SK-N-SH (cell line): ENCODE results near the gene CDK6.

ENCODE experiments used
- EP300 ChIP-seq, 2 experiments: IDR thresholded peaks; 2 replicates each; pipeline versions ENCODE4 v1.4.0 to v1.6.1; 2012; ENCODE audit warnings: borderline replicate concordance in 1 of 2, low read depth in 1 of 2, low read length in 1 of 2
- NRF1 ChIP-seq: IDR thresholded peaks from 2 replicates; pipeline ENCODE4 v1.6.1; 2012; ENCODE audit warnings: low read depth, mild to moderate bottlenecking, low read length
- RCOR1 ChIP-seq: fragments of 150-350 bp; IDR thresholded peaks from 2 replicates; pipeline ENCODE4 v1.6.1; 2017; ENCODE audit warnings: antibody characterized with exemption, low read length
- RXRA ChIP-seq: IDR thresholded peaks from 2 replicates; pipeline ENCODE4 v1.4.0; 2012; ENCODE audit warnings: low read depth, mild to moderate bottlenecking, borderline replicate concordance
- SIN3A ChIP-seq: IDR thresholded peaks from 2 replicates; pipeline ENCODE4 v1.6.1; 2012; ENCODE audit warnings: low read depth, mild to moderate bottlenecking, low read length, moderate library complexity, borderline replicate concordance
- TCF12 ChIP-seq: IDR thresholded peaks from 2 replicates; pipeline ENCODE4 v1.4.0; 2012
- TF ChIP-seq, protein P1 (sequence below): fragments of 150-350 bp; IDR thresholded peaks from 2 replicates; pipeline ENCODE4 v1.6.1; 2017; ENCODE audit warnings: antibody characterized with exemption, low read length, low read depth, borderline replicate concordance
- TF ChIP-seq, protein P2 (sequence below): fragments of 200-600 bp; sonication (generic); IDR thresholded peaks from 2 replicates; pipeline ENCODE4 v1.6.1; 2017; ENCODE audit warnings: antibody characterized with exemption, mild to moderate bottlenecking, moderate library complexity
- TF ChIP-seq, protein P3 (sequence below): IDR thresholded peaks from 2 replicates; pipeline ENCODE4 v1.6.1; 2012; ENCODE audit warnings: mild to moderate bottlenecking, low read depth, low read length, moderate library complexity

DNA sequence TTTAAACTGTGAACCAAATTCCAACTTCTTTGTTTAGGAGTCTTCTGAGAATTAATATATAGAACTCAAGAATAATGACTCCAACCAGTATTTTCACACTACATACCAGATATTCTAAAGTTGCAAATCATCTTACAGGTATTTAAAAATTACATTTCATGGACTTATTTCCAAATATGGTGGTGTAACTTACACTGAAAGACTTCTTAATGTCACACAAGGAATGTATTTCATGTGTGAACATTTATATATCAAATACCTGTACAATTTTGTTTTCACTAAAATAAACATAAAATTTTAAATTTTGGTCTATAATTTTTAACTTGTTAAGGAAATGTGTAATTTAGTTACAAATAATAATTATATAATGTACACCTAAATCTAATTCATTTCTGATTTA is 2.6 kb upstream of the CDK6 start:
- TF ChIP-seq EP300 (IDR thresholded peaks at IDR 0.05; ENCODE audit: borderline replicate concordance in 1 of 2, low read depth in 1 of 2, low read length in 1 of 2) (no peak), RXRA (no peak), RCOR1 (no peak), SIN3A (no peak), NRF1 (no peak), TCF12 (no peak)
- TF ChIP-seq, protein P1, sequence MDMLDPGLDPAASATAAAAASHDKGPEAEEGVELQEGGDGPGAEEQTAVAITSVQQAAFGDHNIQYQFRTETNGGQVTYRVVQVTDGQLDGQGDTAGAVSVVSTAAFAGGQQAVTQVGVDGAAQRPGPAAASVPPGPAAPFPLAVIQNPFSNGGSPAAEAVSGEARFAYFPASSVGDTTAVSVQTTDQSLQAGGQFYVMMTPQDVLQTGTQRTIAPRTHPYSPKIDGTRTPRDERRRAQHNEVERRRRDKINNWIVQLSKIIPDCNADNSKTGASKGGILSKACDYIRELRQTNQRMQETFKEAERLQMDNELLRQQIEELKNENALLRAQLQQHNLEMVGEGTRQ: no peak
- TF ChIP-seq, protein P2, sequence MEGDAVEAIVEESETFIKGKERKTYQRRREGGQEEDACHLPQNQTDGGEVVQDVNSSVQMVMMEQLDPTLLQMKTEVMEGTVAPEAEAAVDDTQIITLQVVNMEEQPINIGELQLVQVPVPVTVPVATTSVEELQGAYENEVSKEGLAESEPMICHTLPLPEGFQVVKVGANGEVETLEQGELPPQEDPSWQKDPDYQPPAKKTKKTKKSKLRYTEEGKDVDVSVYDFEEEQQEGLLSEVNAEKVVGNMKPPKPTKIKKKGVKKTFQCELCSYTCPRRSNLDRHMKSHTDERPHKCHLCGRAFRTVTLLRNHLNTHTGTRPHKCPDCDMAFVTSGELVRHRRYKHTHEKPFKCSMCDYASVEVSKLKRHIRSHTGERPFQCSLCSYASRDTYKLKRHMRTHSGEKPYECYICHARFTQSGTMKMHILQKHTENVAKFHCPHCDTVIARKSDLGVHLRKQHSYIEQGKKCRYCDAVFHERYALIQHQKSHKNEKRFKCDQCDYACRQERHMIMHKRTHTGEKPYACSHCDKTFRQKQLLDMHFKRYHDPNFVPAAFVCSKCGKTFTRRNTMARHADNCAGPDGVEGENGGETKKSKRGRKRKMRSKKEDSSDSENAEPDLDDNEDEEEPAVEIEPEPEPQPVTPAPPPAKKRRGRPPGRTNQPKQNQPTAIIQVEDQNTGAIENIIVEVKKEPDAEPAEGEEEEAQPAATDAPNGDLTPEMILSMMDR: no peak
- TF ChIP-seq, protein P3, sequence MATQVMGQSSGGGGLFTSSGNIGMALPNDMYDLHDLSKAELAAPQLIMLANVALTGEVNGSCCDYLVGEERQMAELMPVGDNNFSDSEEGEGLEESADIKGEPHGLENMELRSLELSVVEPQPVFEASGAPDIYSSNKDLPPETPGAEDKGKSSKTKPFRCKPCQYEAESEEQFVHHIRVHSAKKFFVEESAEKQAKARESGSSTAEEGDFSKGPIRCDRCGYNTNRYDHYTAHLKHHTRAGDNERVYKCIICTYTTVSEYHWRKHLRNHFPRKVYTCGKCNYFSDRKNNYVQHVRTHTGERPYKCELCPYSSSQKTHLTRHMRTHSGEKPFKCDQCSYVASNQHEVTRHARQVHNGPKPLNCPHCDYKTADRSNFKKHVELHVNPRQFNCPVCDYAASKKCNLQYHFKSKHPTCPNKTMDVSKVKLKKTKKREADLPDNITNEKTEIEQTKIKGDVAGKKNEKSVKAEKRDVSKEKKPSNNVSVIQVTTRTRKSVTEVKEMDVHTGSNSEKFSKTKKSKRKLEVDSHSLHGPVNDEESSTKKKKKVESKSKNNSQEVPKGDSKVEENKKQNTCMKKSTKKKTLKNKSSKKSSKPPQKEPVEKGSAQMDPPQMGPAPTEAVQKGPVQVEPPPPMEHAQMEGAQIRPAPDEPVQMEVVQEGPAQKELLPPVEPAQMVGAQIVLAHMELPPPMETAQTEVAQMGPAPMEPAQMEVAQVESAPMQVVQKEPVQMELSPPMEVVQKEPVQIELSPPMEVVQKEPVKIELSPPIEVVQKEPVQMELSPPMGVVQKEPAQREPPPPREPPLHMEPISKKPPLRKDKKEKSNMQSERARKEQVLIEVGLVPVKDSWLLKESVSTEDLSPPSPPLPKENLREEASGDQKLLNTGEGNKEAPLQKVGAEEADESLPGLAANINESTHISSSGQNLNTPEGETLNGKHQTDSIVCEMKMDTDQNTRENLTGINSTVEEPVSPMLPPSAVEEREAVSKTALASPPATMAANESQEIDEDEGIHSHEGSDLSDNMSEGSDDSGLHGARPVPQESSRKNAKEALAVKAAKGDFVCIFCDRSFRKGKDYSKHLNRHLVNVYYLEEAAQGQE: no peak
